Testis (tissue), 3 donors: ENCODE results near the gene FGF3. TPM values are rescaled to one million over a fixed set of nuclear protein-coding genes. Genes with fewer than 3 reads are reported as not detected.
A peak's percentile ranks its signal among the peaks of the same experiment; 100 is the strongest.

Experiments
- DNase-seq: peaks from one replicate; pipeline ENCODE4 v3.0.0-alpha.2; 2019
- H3K27ac ChIP-seq, 2 donors: fragments of 200-600 bp; sonication (generic); one replicate each; pipeline ENCODE4 v1.5.1; 2019
- H3K27me3 ChIP-seq: fragments of 200-600 bp; sonication (generic); one replicate; pipeline ENCODE4 v1.5.1; 2019
- H3K36me3 ChIP-seq: fragments of 200-600 bp; sonication (generic); one replicate; pipeline ENCODE4 v1.5.1; 2017; ENCODE audit warnings: low read depth; ENCODE audit errors: missing control alignments
- H3K4me1 ChIP-seq: fragments of 200-600 bp; sonication (generic); one replicate; pipeline ENCODE4 v1.5.1; 2019
- H3K4me3 ChIP-seq, 2 donors: fragments of 200-600 bp; sonication (generic); one replicate each; pipeline ENCODE4 v1.5.1; 2017 to 2019
- H3K9me3 ChIP-seq: fragments of 200-600 bp; sonication (generic); one replicate; pipeline ENCODE4 v1.5.1; 2017
- CTCF ChIP-seq, 3 experiments: fragments of 450-650 bp in 2 of 3; fragments of 200-600 bp in 1 of 3; sonication (generic) in 1 of 3; IDR thresholded peaks; one replicate each; pipeline ENCODE4 v1.5.1; 2016 to 2019; ENCODE audit warnings: antibody characterized with exemption in 3 of 3, mild to moderate bottlenecking in 2 of 3, moderate library complexity in 1 of 3
- POLR2A ChIP-seq: fragments of 450-650 bp; IDR thresholded peaks from one replicate; pipeline ENCODE4 v1.6.1; 2017; ENCODE audit warnings: antibody characterized with exemption, mild to moderate bottlenecking, moderate library complexity
- WGBS, 2 donors: methylation state at CpG; one replicate each; pipeline ENCODE4 v1.1.5; 2018; 5-methylcytosine and 5-hydroxymethylcytosine counted together
- intact Hi-C: fragments of 100-400 bp; cut with DNase I; formaldehyde crosslinking; loops from one replicate; pipeline ENCODE4 v1.15.1; 2023; ENCODE audit warnings: low total_unique reads
- polyA plus RNA-seq: library from polyadenylated mRNA; stranded (reverse); fragments of 350-450 nt; fragmentation: Illumina TruSeq; extraction: RNeasy Lipid Tissue Mini Kit (QIAGEN cat#74804); gene quantifications from one replicate; pipeline ENCODE4 v1.2.3, GENCODE V29; 2014; ENCODE audit warnings: low read depth, low replicate concordance; ENCODE audit not compliant: insufficient read depth
- total RNA-seq, 2 donors: library from RNA; depleted of rRNA; stranded (reverse); fragments of >200 nt; gene quantifications; one replicate each; pipeline ENCODE4 v1.2.3, GENCODE V29; 2016

FGF3 gene
- total and polyA plus RNA-seq, 3 donors from 2014 or later, result 0.50 TPM; not detected in 2

GRCh38 chr11:69820441-69820840 lies 1.2 kb upstream of the FGF3 start:
- WGBS, 2 donors, result 90% methylated on average over 5 of the region's 5 CpGs; no CpG with 5 or more reads in 1 of the 2 donors
- intact Hi-C loops, result no loop called here
- peaks cover 4% of the 10 kb centered on the region for H3K4me1 ChIP-seq
- no peak overlapping the region for H3K4me3 ChIP-seq
- no peak for DNase-seq
- no peaks in the 10 kb centered on the region for H3K36me3 ChIP-seq
- H3K27ac ChIP-seq, result no peak overlapping the region
- no peaks in the 10 kb centered on the region for H3K9me3 ChIP-seq
- TF ChIP-seq POLR2A (no peak), CTCF (IDR thresholded peaks at IDR 0.05) (no peak)
- no peaks in the 10 kb centered on the region for H3K27me3 ChIP-seq

GRCh38 chr11:69819541-69820070 lies 390 bp upstream of the FGF3 start:
- TF ChIP-seq POLR2A, result no peak
- no peak for TF ChIP-seq CTCF (IDR thresholded peaks at IDR 0.05)
- H3K9me3 ChIP-seq, result no peaks in the 10 kb centered on the region
- intact Hi-C loops, result no loop called here
- peaks cover 4% of the 10 kb centered on the region for H3K4me1 ChIP-seq
- no peak overlapping the region for H3K27ac ChIP-seq
- no peak for DNase-seq
- no peaks in the 10 kb centered on the region for H3K36me3 ChIP-seq
- WGBS, 2 donors, result 1 to 2% methylated on average over 14 to 37 of the region's 40 CpGs
- H3K4me3 ChIP-seq, result no peak overlapping the region
- no peaks in the 10 kb centered on the region for H3K27me3 ChIP-seq

GRCh38 chr11:69818231-69818602 lies 999 bp downstream of the FGF3 start:
- WGBS, 2 donors, result 1% methylated on average over 31 of the region's 31 CpGs; no CpG with 5 or more reads in 1 of the 2 donors
- DNase-seq, result no peak
- H3K4me3 ChIP-seq, result peak overlapping the region in 1 of 2 donors; percentile 15
- H3K9me3 ChIP-seq, result no peaks in the 10 kb centered on the region
- H3K4me1 ChIP-seq, result peaks cover 4% of the 10 kb centered on the region
- no peaks in the 10 kb centered on the region for H3K27me3 ChIP-seq
- intact Hi-C loops, result no loop called here
- H3K27ac ChIP-seq, result no peak overlapping the region
- TF ChIP-seq POLR2A (no peak), CTCF (IDR thresholded peaks at IDR 0.05) (no peak)
- no peaks in the 10 kb centered on the region for H3K36me3 ChIP-seq

GRCh38 chr11:69817265-69818230 lies 1.7 kb downstream of the FGF3 start:
- TF ChIP-seq CTCF (IDR thresholded peaks at IDR 0.05) (no peak), POLR2A (no peak)
- intact Hi-C loops, result no loop called here
- H3K4me3 ChIP-seq, result peak overlapping the region in 1 of 2 donors; percentile 15
- no peaks in the 10 kb centered on the region for H3K9me3 ChIP-seq
- WGBS, 2 donors, result 1% methylated on average over 62 of the region's 107 CpGs; no CpG with 5 or more reads in 1 of the 2 donors
- H3K27ac ChIP-seq, result no peak overlapping the region
- no peaks in the 10 kb centered on the region for H3K27me3 ChIP-seq
- no peaks in the 10 kb centered on the region for H3K36me3 ChIP-seq
- no peak for DNase-seq
- peaks cover 4% of the 10 kb centered on the region for H3K4me1 ChIP-seq
